HG03060 (cell line): ENCODE measurements around the gene THPO.

Source experiments
- ATAC-seq: cut with Tn5 transposase; IDR thresholded peaks from one replicate; pipeline ENCODE4 v1.9.1; 2021; ENCODE audit warnings: low read depth, moderate number of reproducible peaks; ENCODE audit not compliant: unreplicated experiment

THPO gene

GRCh38 chr3:184377882-184378445 lies at the start of gene THPO:
Gene THPO, minus strand, starts transcription at chr3:184378207. Its CDS starts 1,948 bp downstream, at chr3:184376259.
- ATAC-seq: no peak

DNA sequence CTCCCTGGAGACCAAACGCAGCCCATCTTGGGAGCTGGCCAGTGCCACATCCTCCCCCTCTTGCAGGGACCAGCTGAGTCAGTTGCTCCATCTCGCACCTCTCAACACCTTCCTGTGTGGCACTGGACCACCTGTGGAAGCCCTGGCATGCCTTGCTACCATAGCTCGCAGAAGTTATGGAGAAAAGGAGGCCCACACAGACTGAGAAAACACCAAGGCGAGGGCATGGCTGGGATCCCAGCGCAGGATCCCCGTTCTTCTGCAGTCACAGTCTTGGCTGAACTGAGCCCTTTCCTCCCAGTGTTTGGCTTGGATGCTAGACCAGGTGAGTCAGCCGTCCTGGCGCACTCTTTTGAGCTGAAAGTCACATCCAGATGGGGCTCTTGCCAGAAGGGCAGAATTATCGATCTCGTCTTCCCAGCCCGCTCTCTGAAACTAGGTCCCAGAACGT lies 48.7 kb upstream of the THPO start:
- no peak for ATAC-seq

- ATAC-seq: no peak
Observed at GRCh38 chr3:184423561-184423960, 45.6 kb upstream of the THPO start.

GRCh38 chr3:184419171-184419570 lies 41.2 kb upstream of the THPO start:
- ATAC-seq: no peak

- ATAC-seq: no peak
Observed at GRCh38 chr3:184417619-184418327, 39.8 kb upstream of the THPO start.

DNA sequence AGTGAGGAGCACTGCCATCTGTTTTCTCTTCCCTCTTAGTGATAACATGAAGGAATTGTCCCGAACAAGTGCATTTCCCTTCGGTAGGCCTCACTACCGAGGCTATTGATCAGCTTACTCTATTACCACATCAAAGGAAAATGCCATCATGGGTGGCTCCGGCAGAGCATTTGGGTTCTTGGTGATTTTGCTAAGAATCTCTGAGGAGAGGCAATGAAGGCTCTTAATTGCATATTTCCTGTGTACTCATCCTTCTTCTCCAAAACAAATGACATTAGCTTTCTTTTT lies 37.1 kb upstream of the THPO start:
- no peak for ATAC-seq

DNA sequence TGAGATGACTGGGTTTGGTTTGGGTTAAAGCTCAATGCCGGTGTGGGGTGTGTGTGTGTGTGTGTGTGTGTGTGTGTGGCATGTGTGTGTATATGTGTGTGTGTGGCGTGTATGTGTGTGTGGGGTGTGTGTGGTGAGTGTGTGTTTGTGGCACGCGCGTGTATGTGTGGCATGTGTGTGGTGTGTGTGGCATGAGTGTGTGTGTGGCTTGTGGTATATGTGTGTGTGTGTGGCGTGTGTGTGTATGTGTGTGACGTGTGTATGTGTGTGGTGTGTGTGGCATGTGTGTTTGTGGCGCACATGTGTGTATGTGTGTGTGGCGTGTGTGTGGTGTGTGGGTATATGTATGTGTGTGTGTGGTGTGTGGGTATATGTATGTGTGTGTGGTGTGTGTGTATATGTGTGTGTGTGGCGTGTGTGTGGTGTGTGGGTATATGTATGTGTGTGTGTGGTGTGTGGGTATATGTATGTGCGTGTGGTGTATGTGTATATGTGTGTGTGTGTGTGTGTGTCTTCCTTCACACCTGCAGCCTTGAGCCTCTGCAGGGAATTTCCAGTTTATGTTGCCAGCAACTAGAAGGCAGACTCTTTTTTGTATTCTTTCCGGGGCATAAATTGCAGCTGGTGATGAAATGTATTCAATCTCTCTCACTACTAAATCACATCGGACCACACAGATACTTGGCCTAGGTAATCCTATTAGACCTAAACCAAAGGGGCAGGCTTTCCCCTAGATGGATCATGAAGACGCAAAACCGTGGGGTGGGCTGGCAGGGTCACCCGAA lies 36.6 kb upstream of the THPO start:
- no peak for ATAC-seq

DNA sequence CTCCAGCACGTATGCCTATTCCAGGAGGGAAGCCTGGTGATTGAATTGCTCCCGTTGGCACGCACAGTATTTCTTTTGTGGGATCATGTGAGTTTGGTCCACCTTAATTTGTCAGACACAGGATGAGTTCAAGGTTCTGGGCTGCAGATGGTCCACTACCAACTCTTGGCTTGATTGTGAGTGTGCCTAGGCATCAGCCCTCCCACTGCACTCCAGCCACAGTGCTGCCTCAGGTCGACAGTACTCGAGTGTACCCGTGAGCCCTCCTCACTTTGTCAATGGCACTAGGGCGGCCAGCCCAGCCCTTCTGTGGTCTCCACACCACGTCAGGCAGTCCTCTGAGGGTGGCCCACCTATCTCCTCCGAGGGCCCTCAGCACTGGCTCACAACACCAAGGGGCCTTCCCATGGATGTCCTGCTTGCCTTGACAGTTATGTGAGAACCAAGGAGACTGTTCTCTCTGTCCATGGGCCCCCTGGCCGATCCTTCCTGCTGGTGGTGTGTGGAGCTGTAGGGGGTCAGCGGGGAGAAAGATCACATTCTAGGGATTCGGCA lies 32.0 kb upstream of the THPO start:
- no peak for ATAC-seq

- ATAC-seq: no peak
Observed at GRCh38 chr3:184409331-184409926, 31.4 kb upstream of the THPO start.

DNA sequence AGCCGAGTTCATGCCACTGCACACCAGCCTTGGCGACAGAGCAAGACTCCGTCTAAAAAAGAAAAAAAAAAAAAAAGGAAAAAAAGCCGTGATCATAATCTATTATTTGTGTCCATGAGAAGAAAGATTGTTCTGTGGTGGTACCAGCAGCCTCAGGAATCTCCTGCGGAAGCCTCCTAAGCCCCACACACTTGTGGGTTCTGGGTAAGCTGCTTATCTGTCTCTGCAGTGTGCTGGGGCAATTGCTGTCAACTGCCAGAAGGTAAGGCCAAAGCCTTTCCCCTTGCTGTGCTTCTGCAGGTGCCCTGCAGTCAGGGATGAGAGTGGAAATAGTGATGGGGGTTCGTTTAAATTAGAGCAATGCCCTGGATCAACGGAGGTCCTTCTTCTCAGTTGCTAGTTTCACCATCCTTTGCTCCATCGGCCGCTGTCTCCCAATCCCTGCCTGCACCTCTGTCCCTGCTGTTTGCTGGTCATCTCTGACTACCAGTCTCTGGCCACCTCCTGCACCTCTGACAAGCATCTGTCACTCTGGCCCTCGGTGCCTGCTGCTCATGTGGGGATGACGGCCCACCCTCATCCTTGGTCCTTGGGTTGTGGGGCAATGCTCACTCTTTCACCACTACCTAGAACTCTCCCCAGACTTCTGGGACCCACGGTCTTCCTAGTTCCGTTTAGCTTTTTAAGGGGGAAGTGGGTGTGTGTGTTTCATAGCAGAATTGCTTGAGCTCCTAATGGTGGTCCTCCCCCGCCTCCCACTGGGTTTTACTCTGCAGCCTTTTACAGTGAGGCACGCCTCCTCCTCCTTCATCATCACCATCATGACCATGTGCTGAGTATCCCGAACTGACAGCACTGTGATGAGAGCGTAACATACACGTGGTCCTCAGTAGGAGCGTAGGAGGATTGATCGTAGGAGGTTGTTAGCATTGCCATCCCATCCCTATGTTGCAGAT lies 27.3 kb upstream of the THPO start:
- ATAC-seq: no peak

DNA sequence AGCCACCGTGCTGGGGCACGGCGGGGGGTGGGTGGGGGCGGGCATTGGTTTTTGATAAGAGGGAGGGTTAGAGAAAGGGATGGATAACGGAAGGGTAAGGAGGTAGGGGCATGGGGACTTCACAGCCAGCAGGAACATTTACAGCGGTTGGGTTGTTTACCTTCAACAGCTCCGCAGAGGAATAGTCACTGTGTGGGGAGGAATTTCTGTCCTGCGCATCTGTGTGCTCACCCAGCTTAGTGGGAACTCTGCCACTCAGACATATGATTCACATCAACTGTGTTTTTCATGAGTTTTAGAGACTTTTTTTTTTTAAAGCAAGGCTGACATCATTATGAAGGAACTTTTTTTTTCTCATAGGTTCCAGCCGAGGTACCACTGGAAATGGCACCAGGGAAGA lies 21.4 kb upstream of the THPO start:
- no peak for ATAC-seq

DNA sequence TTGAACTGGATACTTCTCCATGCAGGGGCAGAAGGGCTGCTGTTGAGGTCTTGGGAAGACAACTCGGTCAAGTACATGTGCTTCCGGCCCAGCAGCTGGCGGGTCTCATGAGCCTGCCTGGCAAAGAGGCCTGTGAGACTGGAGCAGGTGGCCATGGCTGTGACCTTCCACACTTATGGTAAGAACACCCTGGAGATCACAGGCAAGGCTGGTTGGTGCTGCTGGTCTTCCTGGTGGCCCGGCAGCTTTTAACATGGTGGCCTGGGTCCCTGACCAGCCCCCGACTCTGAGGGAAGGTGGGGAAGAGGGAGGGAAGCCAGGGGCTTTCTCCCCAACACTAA lies 17.3 kb upstream of the THPO start:
- no peak for ATAC-seq

DNA sequence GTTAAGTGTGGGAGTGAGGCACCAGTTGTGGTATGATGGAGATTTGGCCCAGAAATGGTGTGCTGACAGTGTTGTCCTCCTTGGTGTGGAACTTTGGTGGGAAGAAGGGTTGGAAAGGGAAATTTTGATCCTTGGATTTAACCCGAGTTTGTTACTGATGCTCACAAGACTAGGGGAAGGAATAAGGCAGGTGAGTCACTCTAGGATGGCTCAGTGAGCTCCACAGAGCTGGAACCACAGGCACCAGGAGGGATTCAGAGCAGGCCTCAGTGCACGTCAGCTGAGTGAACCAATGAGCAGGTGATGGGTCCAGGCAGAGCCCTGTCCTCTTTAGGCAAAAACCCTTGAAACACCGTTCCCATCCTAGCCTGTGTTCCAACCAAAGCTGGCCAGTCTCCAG lies 13.3 kb upstream of the THPO start:
- ATAC-seq: no peak

DNA sequence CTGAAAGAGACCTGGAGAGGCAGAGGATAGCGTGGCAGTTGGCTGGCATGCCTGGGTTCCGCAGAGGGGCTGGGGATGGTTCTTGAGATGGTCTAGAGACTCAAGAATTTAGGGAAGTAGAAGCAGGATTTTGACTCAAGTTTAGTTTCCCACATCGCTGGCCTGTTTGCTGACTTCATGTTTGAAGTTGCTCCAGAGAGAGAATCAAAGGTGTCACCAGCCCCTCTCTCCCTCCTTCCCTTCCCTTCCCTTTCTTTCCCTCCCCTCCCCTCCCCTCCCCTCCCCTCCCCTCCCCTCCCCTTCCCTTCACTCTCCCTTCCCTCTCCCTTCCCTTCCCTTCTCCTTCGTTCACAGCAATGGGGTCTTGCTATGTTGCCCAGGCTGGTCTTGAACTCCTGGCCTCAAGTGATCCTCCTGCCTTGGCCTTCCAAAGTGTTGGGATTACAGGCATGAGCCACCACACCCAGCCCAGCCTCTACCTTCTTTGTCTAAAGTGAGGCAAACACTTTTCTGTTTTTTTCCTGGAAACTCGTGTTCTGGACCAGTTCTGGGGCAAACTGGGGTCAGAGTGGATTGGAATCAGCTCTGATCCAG lies 12.0 kb upstream of the THPO start:
- no peak for ATAC-seq

GRCh38 chr3:184389384-184389783 lies 11.4 kb upstream of the THPO start:
- no peak for ATAC-seq

DNA sequence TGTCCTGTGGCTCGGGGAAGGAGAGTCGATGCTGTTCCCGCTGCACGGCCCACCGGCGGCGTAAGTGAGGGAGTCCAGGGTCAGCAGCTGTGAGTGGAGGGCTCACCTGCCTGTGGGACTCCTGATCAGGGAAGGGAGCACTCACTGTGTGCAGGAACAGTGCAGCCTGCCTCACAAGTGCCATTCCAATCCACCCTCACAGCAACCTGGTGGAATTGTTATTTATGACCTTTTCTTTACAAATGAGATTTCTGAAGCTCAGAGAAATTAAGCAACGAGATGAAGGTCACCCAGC lies 10.9 kb upstream of the THPO start:
- no peak for ATAC-seq

GRCh38 chr3:184388164-184388935 lies 10.3 kb upstream of the THPO start:
- no peak for ATAC-seq

DNA sequence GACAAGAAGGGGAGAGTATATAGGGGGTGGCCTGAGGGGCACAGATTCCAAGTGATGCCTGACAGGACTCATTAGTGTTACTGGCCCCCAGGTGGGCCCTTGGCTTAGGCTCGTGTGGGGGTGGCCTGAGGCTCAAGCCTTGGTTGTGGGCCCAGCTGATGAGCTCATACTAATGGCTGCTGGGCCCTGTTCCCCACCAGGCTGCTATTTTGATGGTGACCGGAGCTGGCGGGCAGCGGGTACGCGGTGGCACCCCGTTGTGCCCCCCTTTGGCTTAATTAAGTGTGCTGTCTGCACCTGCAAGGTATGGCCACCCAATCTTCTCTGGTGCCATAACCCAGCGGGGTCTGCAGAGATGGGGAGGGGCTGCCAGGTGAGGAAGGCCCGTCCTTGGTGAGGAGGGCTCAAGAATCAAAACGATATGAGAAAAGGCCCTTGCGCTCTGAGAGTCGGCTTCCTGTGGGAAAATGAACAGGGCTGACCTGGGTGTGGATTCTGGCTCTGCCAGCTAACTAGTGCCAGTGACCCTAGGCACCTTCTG lies 9.2 kb upstream of the THPO start:
- no peak for ATAC-seq
